GM15510 (cell line): ENCODE measurements around the gene ZNF800.

Experiments used
- POLR2A ChIP-seq: IDR thresholded peaks from 3 replicates; pipeline ENCODE4 v1.6.1; 2011; ENCODE audit warnings: borderline replicate concordance; ENCODE audit not compliant: insufficient read length; ENCODE audit errors: extremely low read depth

Gene ZNF800

DNA sequence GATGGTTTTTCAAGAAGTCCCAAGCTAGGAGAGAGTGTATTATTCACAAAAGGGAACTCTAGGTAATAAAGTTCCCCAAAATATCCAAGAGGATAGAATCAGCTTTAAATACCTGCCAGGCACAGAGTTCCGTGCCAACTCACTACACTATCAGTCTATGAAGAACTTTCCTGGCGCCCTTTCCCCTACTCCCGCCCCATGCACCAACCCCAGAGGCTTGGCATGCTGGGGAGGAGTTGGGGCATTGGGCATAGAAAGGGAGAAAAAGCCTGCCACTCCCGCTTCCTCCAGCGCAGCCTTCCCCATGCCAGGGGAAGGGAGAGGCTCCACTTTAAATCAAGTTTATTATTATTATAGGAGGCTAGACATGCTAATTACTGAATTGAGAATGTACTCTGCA, 54.9 kb downstream of the ZNF800 start:
- no peak for TF ChIP-seq POLR2A

DNA sequence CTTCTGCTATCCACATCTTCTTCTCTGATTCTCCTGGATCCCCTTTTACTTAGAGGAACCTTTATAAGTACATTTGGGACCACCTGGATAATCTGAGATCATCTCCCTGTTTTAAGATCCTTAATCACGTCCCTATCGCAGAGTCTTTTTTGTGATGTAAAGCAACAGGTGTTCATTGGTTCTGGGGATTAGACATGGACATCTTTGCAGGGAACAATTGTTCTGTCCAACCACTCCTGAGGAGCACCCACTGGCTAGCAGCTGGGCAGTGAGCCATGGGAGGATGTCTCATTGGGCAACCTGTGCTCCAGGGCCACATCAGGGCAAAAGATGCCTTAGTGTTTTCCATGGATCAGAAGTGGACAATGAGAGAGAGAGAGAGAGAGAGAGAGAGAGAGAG, 56.0 kb downstream of the ZNF800 start:
- TF ChIP-seq POLR2A: no peak

DNA sequence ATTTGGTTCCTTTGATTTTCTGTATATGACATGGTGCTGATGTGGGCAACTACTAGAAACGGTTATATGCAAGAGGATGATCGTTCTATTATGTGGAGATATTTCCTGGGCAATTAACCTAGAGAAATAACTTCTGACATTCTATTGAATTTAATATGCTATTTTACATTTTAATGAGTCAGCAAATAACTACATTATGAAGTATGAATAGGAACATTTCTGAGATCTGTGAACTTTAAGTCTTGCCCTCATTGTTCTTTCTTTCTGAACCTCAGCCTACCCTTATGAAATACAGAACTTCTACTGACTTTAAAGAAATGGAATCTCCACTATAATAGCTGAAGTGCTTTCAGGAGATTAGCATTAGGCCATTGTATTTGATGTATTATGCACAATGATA, 59.6 kb downstream of the ZNF800 start:
- TF ChIP-seq POLR2A: no peak

DNA sequence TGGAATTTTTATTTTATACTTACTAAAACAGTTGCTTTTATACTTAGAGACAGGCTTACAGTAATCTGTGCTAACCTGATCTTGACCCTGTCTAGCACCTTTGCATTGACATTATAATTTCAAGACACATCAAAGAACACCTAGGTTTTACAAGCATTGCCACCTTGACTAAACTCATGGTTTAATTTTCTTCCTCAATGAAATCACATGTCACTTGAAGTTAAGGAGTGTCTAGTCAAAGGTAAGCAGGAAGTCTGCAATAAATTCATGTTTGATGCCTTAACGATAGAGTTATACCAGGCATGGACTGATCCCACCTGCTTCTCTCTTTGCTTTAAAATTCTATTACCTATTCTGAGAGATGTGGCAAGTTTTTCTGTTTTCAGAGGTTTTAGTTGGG, 62.4 kb downstream of the ZNF800 start:
- no peak for TF ChIP-seq POLR2A

DNA sequence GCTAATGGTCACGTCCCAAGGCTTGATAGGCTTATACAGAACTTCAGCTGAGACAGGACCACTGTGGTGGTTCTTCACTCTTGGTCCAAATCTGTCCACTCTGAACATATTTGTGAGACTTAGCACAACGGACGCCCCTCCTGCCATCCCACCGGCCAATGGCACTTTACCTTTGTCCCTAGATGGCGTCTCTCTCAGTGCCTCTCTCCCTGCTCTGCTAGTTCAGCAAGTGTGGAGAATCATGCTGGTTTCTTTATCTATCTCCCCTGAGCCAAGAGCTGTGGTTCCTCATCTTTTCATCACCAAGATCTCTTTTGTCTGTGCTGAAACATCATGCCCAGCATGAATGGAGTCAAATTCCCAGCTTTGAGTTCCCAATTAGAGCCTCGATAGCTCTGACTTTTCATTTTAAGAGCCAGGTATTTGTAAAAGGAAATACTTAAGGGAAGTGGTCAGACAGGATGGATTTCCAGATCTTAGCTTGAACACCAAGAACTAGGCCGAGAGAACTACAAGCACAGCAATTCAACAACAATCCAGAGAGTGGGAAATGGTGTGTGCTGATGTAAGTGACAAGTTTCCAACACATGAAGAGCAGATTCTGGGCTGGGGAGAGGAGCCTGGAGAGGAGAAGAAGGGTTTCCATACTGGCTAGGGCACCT, 69.5 kb downstream of the ZNF800 start:
- TF ChIP-seq POLR2A: no peak

DNA sequence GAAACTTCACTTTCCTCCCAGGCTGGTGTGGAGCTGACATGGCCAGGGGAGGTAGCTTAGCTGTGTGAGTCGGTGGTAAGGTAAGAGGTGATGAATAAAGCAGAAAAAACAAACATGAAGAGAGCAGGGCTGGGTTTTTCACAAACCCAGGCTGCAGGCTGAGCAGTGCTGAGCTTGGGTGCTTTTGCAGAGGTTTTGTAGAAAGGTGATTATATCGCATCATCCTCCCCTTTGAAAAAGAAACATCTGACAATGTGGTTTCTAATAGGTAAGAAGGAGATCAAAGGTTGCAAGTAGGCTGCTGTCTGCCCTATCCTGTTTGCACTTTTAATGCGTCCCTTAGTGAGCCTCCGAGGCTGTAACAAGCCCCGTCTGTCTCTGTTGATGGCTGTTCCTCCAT, 70.2 kb downstream of the ZNF800 start:
- no peak for TF ChIP-seq POLR2A

DNA sequence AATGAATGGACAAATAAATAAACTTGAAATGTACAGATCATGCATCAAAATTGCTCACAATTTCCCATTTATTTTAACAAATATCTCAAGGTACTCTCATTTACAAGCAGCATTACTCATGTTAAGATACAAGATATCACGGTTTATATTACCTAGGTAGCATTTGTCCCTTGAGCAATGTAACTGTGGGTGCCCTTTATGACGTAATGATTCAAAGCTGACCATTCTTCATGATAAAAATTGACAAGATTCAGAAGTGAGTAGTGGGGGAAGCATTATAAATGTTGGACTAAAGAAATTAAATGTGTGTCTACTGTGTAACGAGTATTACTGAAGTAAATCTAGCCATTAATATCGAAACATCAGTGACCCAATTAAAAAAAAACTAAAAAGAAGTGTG, 71.5 kb downstream of the ZNF800 start:
- TF ChIP-seq POLR2A: no peak
